ENCODE data around the gene SLC24A5. TPM values are rescaled to one million over a fixed set of nuclear protein-coding genes. Genes with fewer than 3 reads are reported as not detected.

The SLC24A5 gene
- total RNA-seq, 2 donors from 2014 or later = not detected

DNA sequence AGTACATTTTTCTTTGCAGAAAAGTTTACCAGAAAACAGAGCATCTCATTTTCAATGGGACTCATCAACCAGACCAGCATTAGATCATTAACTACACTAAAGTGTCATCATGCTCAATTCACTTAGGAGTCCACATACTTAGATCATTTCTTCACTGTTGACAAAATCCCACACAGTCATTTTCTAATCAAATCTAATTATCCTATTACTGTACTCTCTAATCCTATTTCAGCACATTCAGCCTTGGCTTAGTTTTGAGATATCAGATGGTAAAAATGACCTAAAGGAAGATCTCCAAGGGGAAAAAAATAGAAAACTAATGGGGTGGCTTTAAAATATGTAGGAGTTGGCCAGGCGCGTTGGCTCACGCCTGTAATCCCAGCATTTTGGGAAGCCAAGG is 65.5 kb downstream of the SLC24A5 start:
- Histone ChIP-seq H3K4me1 (ENCODE audit: control insufficient read depth, insufficient read depth, low read length) (no peaks in the 10 kb centered on the region), H3K36me3 (ENCODE audit: control insufficient read depth, insufficient read depth, low read length) (no peaks in the 10 kb centered on the region), H3K9me3 (ENCODE audit: control insufficient read depth, low read length) (no peaks in the 10 kb centered on the region), H3K27me3 (ENCODE audit: control insufficient read depth, insufficient read depth, low read length, poor library complexity, severe bottlenecking) (peaks cover 1% of the 10 kb centered on the region), H3K4me3 (ENCODE audit: low read length) (no peak overlapping the region), H3K9ac (ENCODE audit: extremely low read depth, low read length, poor library complexity, severe bottlenecking) (no peak overlapping the region), H3K27ac (ENCODE audit: low read depth, low read length) (no peak overlapping the region)
- no peak for DNase-seq
- H3K27me3 Mint-ChIP-seq (ENCODE audit: insufficient read depth) = no peaks in the 10 kb centered on the region
- H3K27ac Mint-ChIP-seq = no peak overlapping the region
- H3K4me3 Mint-ChIP-seq = no peak overlapping the region
- TF ChIP-seq CTCF (conservative IDR thresholded peaks at IDR 0.05) = no peak
- peaks cover 11% of the 10 kb centered on the region for H3K4me1 Mint-ChIP-seq
- H3K9me3 Mint-ChIP-seq = no peaks in the 10 kb centered on the region
- no peaks in the 10 kb centered on the region for H3K36me3 Mint-ChIP-seq (ENCODE audit: low read depth)
- WGBS, 2 experiments (ENCODE audit: insufficient coverage in 1 of 2, insufficient read length in 1 of 2) = 97 to 100% methylated on average over 3 of the region's 3 CpGs

- peak overlapping the region; percentile 3 for H3K4me3 Mint-ChIP-seq
- Histone ChIP-seq H3K27ac (ENCODE audit: low read depth, low read length) (no peak overlapping the region), H3K9me3 (ENCODE audit: control insufficient read depth, low read length) (no peaks in the 10 kb centered on the region), H3K4me1 (ENCODE audit: control insufficient read depth, insufficient read depth, low read length) (no peaks in the 10 kb centered on the region), H3K9ac (ENCODE audit: extremely low read depth, low read length, poor library complexity, severe bottlenecking) (no peak overlapping the region), H3K36me3 (ENCODE audit: control insufficient read depth, insufficient read depth, low read length) (no peaks in the 10 kb centered on the region), H3K4me3 (ENCODE audit: low read length) (peak overlapping the region; percentile 69), H3K27me3 (ENCODE audit: control insufficient read depth, insufficient read depth, low read length, poor library complexity, severe bottlenecking) (peaks cover 45% of the 10 kb centered on the region)
- H3K36me3 Mint-ChIP-seq (ENCODE audit: low read depth) = no peaks in the 10 kb centered on the region
- DNase-seq = peak; percentile 97
- peaks cover 4% of the 10 kb centered on the region for H3K27me3 Mint-ChIP-seq (ENCODE audit: insufficient read depth)
- peaks cover 13% of the 10 kb centered on the region for H3K4me1 Mint-ChIP-seq
- H3K27ac Mint-ChIP-seq = no peak overlapping the region
- no peaks in the 10 kb centered on the region for H3K9me3 Mint-ChIP-seq
- WGBS, 2 experiments (ENCODE audit: insufficient coverage in 1 of 2, insufficient read length in 1 of 2) = 6 to 20% methylated on average over 5 to 12 of the region's 15 CpGs
- no peak for TF ChIP-seq CTCF (conservative IDR thresholded peaks at IDR 0.05)
Measured at GRCh38 chr15:48190932-48191573, 70.3 kb downstream of the SLC24A5 start.

GRCh38 chr15:48191574-48192225 is 70.9 kb downstream of the SLC24A5 start, which contains the start of gene CTXN2:
CTXN2 (plus strand) TSS chr15:48191665; CDS start chr15:48201301, 9,636 bp downstream.
- peaks cover 45% of the 10 kb centered on the region for H3K27me3 ChIP-seq (ENCODE audit: control insufficient read depth, insufficient read depth, low read length, poor library complexity, severe bottlenecking)
- peaks cover 4% of the 10 kb centered on the region for H3K27me3 Mint-ChIP-seq (ENCODE audit: insufficient read depth)
- DNase-seq = peak; percentile 58
- H3K9ac ChIP-seq (ENCODE audit: extremely low read depth, low read length, poor library complexity, severe bottlenecking) = no peak within 1 kb of the TSS
- peak within 1 kb of the TSS; percentile 69 for H3K4me3 ChIP-seq (ENCODE audit: low read length)
- H3K4me1 Mint-ChIP-seq = peaks cover 13% of the 10 kb centered on the region
- no peaks in the 10 kb centered on the region for H3K4me1 ChIP-seq (ENCODE audit: control insufficient read depth, insufficient read depth, low read length)
- no peak within 1 kb of the TSS for H3K27ac ChIP-seq (ENCODE audit: low read depth, low read length)
- H3K4me3 Mint-ChIP-seq = peak within 1 kb of the TSS; percentile 3
- no peaks in the 10 kb centered on the region for H3K9me3 ChIP-seq (ENCODE audit: control insufficient read depth, low read length)
- no peak for TF ChIP-seq CTCF (conservative IDR thresholded peaks at IDR 0.05)
- no peaks in the 10 kb centered on the region for H3K36me3 Mint-ChIP-seq (ENCODE audit: low read depth)
- 17 to 35% methylated on average over 10 to 31 of the region's 31 CpGs for WGBS, 2 experiments (ENCODE audit: insufficient coverage in 1 of 2, insufficient read length in 1 of 2)
- H3K9me3 Mint-ChIP-seq = no peaks in the 10 kb centered on the region
- no peaks in the 10 kb centered on the region for H3K36me3 ChIP-seq (ENCODE audit: control insufficient read depth, insufficient read depth, low read length)
- no peak within 1 kb of the TSS for H3K27ac Mint-ChIP-seq

Other genes with a start within 250 kb of the SLC24A5 start
- 10 to 100 TPM; 58.2 to 91.2 TPM for gene MYEF2, start 57.3 kb downstream of the SLC24A5 start, total RNA-seq
- under 1 TPM in 1 of 2 donors, not detected in 1; 0.13 TPM for gene CTXN2, start 70.7 kb downstream of the SLC24A5 start, total RNA-seq
- gene SLC12A1, start 85.3 kb downstream of the SLC24A5 start, total RNA-seq = not detected
- 10 to 100 TPM; 70.9 to 74.2 TPM for gene DUT, start 210.4 kb downstream of the SLC24A5 start, total RNA-seq